Measurements from ENCODE around the gene JPT1. TPM values are rescaled to one million over a fixed set of nuclear protein-coding genes. Genes with fewer than 3 reads are reported as not detected.
A peak's percentile ranks its signal among the peaks of the same experiment; 100 is the strongest.

The JPT1 gene
- total RNA-seq, 1 donor from 2014 or later = 61.1 TPM

DNA sequence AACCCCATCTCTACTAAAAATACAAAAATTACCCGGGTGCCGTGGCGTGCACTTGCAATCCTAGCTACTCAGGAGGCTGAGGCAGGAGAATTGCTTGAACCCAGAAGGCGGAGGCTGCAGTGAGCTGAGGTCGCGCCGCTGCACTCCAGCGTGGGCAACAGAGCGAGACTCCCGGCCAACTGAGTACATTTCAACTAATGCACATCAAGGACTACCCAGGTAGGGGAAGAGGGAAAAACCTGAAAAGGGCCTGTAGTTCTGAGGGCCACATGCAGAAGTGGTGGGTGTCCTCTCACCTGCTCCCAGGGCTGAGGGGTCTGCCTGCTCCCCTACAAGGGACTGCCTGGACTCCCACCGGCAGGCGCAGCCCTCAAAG, 67.1 kb downstream of the JPT1 start:
- peak overlapping the region; percentile 74 for H3K4me3 ChIP-seq
- TF ChIP-seq CTCF (IDR thresholded peaks at IDR 0.05) = no peak
- H3K36me3 ChIP-seq = no peaks in the 10 kb centered on the region
- intact Hi-C loops (cut with DNase I) = no loop called here
- no peak for DNase-seq
- no peaks in the 10 kb centered on the region for H3K27me3 ChIP-seq (ENCODE audit: low read depth)
- H3K27ac ChIP-seq = peak overlapping the region; percentile 96
- no peaks in the 10 kb centered on the region for H3K9me3 ChIP-seq
- ATAC-seq = peak in 1 of 2 donors; percentile 0
- peaks cover 66% of the 10 kb centered on the region for H3K4me1 ChIP-seq

GRCh38 chr17:75086496-75087181, 67.7 kb downstream of the JPT1 start:
- DNase-seq = no peak
- intact Hi-C loops (cut with DNase I) = no loop called here
- H3K27ac ChIP-seq = peak overlapping the region; percentile 96
- H3K4me1 ChIP-seq = peaks cover 60% of the 10 kb centered on the region
- no peak for ATAC-seq
- no peaks in the 10 kb centered on the region for H3K27me3 ChIP-seq (ENCODE audit: low read depth)
- no peak for TF ChIP-seq CTCF (IDR thresholded peaks at IDR 0.05)
- H3K36me3 ChIP-seq = no peaks in the 10 kb centered on the region
- H3K9me3 ChIP-seq = no peaks in the 10 kb centered on the region
- H3K4me3 ChIP-seq = peak overlapping the region; percentile 74

Other genes with a start within 250 kb of the JPT1 start
- 0.21 TPM for gene USH1G, start 231.3 kb downstream of the JPT1 start, total RNA-seq
- gene OTOP2, start 230.2 kb downstream of the JPT1 start, total RNA-seq = not detected
- gene OTOP3, start 218.6 kb downstream of the JPT1 start, total RNA-seq = not detected
- 28.6 TPM for gene HID1, start 181.8 kb downstream of the JPT1 start, total RNA-seq
- 12.6 TPM for gene CDR2L, start 166.9 kb downstream of the JPT1 start, total RNA-seq
- 22.4 TPM for gene MRPL58, start 141.8 kb downstream of the JPT1 start, total RNA-seq
- gene ATP5PD, start 107.5 kb downstream of the JPT1 start, total RNA-seq = 171 TPM
- 22.9 TPM for gene KCTD2, start 107.3 kb downstream of the JPT1 start, total RNA-seq
- 32.3 TPM for gene SLC16A5, start 66.6 kb downstream of the JPT1 start, total RNA-seq
- gene ARMC7, start 44.5 kb downstream of the JPT1 start, total RNA-seq = 16.7 TPM
- 34.9 TPM for gene NT5C, start 22.8 kb downstream of the JPT1 start, total RNA-seq
- gene SUMO2, start 28.4 kb upstream of the JPT1 start, total RNA-seq = 351 TPM
- 66.8 TPM for gene NUP85, start 51.2 kb upstream of the JPT1 start, total RNA-seq
- gene GGA3, start 107.1 kb upstream of the JPT1 start, total RNA-seq = 68.6 TPM
- gene MRPS7, start 107.4 kb upstream of the JPT1 start, total RNA-seq = 38.3 TPM
- gene MIF4GD, start 116.7 kb upstream of the JPT1 start, total RNA-seq = 32.1 TPM
- gene SLC25A19, start 134.9 kb upstream of the JPT1 start, total RNA-seq = 41.5 TPM